ENCODE measurements around the gene MYBPH. TPM values are rescaled to one million over a fixed set of nuclear protein-coding genes. Genes with fewer than 3 reads are reported as not detected.

MYBPH gene
- total RNA-seq, 2 experiments from 2014 or later, result not detected

DNA sequence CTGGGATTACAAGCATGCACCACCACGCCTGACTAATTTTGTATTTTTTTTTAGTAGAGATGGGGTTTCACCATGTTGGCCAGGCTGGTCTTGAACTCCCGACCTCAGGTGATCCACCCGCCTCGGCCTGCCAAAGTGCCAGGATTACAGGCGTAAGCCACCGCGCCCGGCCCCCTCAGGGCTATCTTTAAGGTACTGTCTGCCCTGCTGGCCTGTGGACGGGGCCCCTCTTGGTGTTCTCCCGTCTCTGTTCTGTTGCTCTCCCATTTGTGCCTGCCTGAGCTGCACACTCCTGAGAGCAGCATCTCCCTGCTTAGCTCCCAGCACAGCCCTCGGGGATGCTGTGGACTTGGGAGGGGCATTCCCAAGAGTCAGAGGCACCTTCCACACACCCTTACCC lies 13.9 kb downstream of the MYBPH start:
- ChIA-PET POLR2A (interaction anchor here (0.7 kb wide), 1 partner anchor 29 kb away, joined by 4 read pairs; no protein-coding TSS in a partner anchor), CTCF (ENCODE audit: unreplicated experiment) (no interaction called here)
- no peaks in the 10 kb centered on the region; the same call in 1 of the 2 replicates for H4K20me1 ChIP-seq (ENCODE audit: insufficient read depth, low read length)
- no peaks in the 10 kb centered on the region for H3K79me2 ChIP-seq (ENCODE audit: insufficient read depth, low read depth, low read length)
- no peak overlapping the region for H3K4me2 ChIP-seq (ENCODE audit: low read length)
- no peaks in the 10 kb centered on the region for H3K36me3 ChIP-seq (ENCODE audit: insufficient read depth, low read length)
- DNase-seq (ENCODE audit: low spot score), result no peak
- BruUV-seq (replicated peaks), result no TSS peak
- no peak for TF ChIP-seq EZH2phosphoT487 (IDR thresholded peaks at IDR 0.05; ENCODE audit: borderline replicate concordance, low read depth, low read length)
- TF ChIP-seq, protein P1, sequence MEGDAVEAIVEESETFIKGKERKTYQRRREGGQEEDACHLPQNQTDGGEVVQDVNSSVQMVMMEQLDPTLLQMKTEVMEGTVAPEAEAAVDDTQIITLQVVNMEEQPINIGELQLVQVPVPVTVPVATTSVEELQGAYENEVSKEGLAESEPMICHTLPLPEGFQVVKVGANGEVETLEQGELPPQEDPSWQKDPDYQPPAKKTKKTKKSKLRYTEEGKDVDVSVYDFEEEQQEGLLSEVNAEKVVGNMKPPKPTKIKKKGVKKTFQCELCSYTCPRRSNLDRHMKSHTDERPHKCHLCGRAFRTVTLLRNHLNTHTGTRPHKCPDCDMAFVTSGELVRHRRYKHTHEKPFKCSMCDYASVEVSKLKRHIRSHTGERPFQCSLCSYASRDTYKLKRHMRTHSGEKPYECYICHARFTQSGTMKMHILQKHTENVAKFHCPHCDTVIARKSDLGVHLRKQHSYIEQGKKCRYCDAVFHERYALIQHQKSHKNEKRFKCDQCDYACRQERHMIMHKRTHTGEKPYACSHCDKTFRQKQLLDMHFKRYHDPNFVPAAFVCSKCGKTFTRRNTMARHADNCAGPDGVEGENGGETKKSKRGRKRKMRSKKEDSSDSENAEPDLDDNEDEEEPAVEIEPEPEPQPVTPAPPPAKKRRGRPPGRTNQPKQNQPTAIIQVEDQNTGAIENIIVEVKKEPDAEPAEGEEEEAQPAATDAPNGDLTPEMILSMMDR (conservative IDR thresholded peaks at IDR 0.05; ENCODE audit: low read length), result no peak
- no peaks in the 10 kb centered on the region for H3K9me2 ChIP-seq (ENCODE audit: insufficient read depth, low read length)
- no peak overlapping the region for H3K27ac ChIP-seq (ENCODE audit: low read depth, low read length, poor library complexity, severe bottlenecking)
- no peaks in the 10 kb centered on the region for H3K9me3 ChIP-seq (ENCODE audit: low read length)
- H3K4me1 ChIP-seq (ENCODE audit: insufficient read depth, low read length, poor library complexity, severe bottlenecking), result no peaks in the 10 kb centered on the region
- intact Hi-C loops (cut with micrococcal nuclease; ENCODE audit: unreplicated experiment), result no loop called here
- no peak overlapping the region for H3K4me3 ChIP-seq (ENCODE audit: low read depth, low read length, poor library complexity, severe bottlenecking)
- H2AFZ ChIP-seq (ENCODE audit: low read length), result no peak overlapping the region

DNA sequence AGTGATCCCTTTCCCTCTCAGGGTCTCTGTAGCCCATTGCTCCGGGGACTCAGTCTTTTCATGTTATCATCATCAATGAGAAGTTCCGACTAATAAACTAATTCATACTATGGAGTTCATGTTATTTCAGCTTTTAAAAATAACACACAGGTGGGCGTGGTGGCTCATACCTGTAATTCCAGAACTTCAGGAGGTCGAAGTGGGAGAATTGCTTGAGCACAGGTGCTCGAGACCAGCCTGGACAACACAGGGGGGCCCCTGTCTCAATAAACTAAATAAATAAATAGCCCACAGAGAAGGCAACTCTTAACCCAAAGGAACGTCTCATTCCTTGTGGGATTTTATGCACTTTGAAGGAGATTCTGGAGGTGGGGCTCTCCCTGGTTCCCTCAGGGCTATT lies 14.5 kb downstream of the MYBPH start:
- intact Hi-C loops (cut with micrococcal nuclease; ENCODE audit: unreplicated experiment), result no loop called here
- H2AFZ ChIP-seq (ENCODE audit: low read length), result no peak overlapping the region
- H3K9me2 ChIP-seq (ENCODE audit: insufficient read depth, low read length), result no peaks in the 10 kb centered on the region
- ChIA-PET POLR2A (interaction anchor here (0.7 kb wide), 1 partner anchor 30 kb away, joined by 4 read pairs; no protein-coding TSS in a partner anchor), CTCF (ENCODE audit: unreplicated experiment) (no interaction called here)
- TF ChIP-seq, protein P1 (conservative IDR thresholded peaks at IDR 0.05; ENCODE audit: low read length), result no peak
- no peak for TF ChIP-seq EZH2phosphoT487 (IDR thresholded peaks at IDR 0.05; ENCODE audit: borderline replicate concordance, low read depth, low read length)
- H3K27ac ChIP-seq (ENCODE audit: low read depth, low read length, poor library complexity, severe bottlenecking), result no peak overlapping the region
- no peaks in the 10 kb centered on the region; the same call in 1 of the 2 replicates for H4K20me1 ChIP-seq (ENCODE audit: insufficient read depth, low read length)
- H3K4me2 ChIP-seq (ENCODE audit: low read length), result no peak overlapping the region
- no peaks in the 10 kb centered on the region for H3K79me2 ChIP-seq (ENCODE audit: insufficient read depth, low read depth, low read length)
- no TSS peak for BruUV-seq (replicated peaks)
- no peak overlapping the region for H3K4me3 ChIP-seq (ENCODE audit: low read depth, low read length, poor library complexity, severe bottlenecking)
- no peaks in the 10 kb centered on the region for H3K4me1 ChIP-seq (ENCODE audit: insufficient read depth, low read length, poor library complexity, severe bottlenecking)
- no peak for DNase-seq (ENCODE audit: low spot score)
- no peaks in the 10 kb centered on the region for H3K36me3 ChIP-seq (ENCODE audit: insufficient read depth, low read length)
- H3K9me3 ChIP-seq (ENCODE audit: low read length), result no peaks in the 10 kb centered on the region

DNA sequence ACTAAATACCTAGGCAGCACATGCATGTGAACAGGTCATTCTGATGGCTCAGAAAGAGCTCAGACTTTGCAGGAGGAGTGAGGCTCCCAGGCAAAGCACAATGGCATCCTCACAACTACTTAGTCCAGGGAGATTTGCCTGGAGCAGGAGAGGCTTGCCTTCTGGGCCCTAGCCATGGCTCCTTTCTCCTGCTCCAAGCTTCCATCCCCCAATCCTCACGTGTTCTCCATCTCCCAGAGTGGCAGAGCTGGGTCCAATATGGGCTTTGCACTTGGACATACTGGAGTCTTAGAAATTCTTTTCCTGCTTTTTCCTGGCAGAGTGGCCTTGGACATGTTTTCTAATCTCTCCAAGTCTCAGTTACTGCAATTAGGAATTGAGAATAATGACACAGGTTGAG lies 15.8 kb downstream of the MYBPH start:
- CTCF ChIA-PET (ENCODE audit: unreplicated experiment), result no interaction called here
- no peaks in the 10 kb centered on the region; the same call in 1 of the 2 replicates for H4K20me1 ChIP-seq (ENCODE audit: insufficient read depth, low read length)
- no peaks in the 10 kb centered on the region for H3K79me2 ChIP-seq (ENCODE audit: insufficient read depth, low read depth, low read length)
- H3K4me3 ChIP-seq (ENCODE audit: low read depth, low read length, poor library complexity, severe bottlenecking), result no peak overlapping the region
- H3K4me2 ChIP-seq (ENCODE audit: low read length), result no peak overlapping the region
- H3K27ac ChIP-seq (ENCODE audit: low read depth, low read length, poor library complexity, severe bottlenecking), result no peak overlapping the region
- intact Hi-C loops (cut with micrococcal nuclease; ENCODE audit: unreplicated experiment), result no loop called here
- no TSS peak for BruUV-seq (replicated peaks)
- POLR2A ChIA-PET, result no interaction called here
- no peaks in the 10 kb centered on the region for H3K9me2 ChIP-seq (ENCODE audit: insufficient read depth, low read length)
- no peaks in the 10 kb centered on the region for H3K36me3 ChIP-seq (ENCODE audit: insufficient read depth, low read length)
- H3K4me1 ChIP-seq (ENCODE audit: insufficient read depth, low read length, poor library complexity, severe bottlenecking), result no peaks in the 10 kb centered on the region
- no peak for TF ChIP-seq EZH2phosphoT487 (IDR thresholded peaks at IDR 0.05; ENCODE audit: borderline replicate concordance, low read depth, low read length)
- TF ChIP-seq, protein P1 (conservative IDR thresholded peaks at IDR 0.05; ENCODE audit: low read length), result no peak
- no peak for DNase-seq (ENCODE audit: low spot score)
- H2AFZ ChIP-seq (ENCODE audit: low read length), result no peak overlapping the region
- H3K9me3 ChIP-seq (ENCODE audit: low read length), result no peaks in the 10 kb centered on the region
